HG02973 (cell line): ENCODE data around the gene RYR3.

Experiments
- ATAC-seq: cut with Tn5 transposase; IDR thresholded peaks from one replicate; pipeline ENCODE4 v1.9.1; 2021; ENCODE audit warnings: moderate library complexity; ENCODE audit not compliant: unreplicated experiment

The RYR3 gene

GRCh38 chr15:33310481-33311311 lies at the start of gene RYR3:
RYR3 (plus strand) TSS chr15:33310967; CDS start chr15:33311046, 79 bp downstream.
- ATAC-seq: no peak

GRCh38 chr15:33262306-33262705 lies 48.5 kb upstream of the RYR3 start:
- ATAC-seq: no peak

GRCh38 chr15:33277689-33278088 lies 33.1 kb upstream of the RYR3 start:
- no peak for ATAC-seq

GRCh38 chr15:33278816-33279612 lies 31.8 kb upstream of the RYR3 start:
- no peak for ATAC-seq

DNA sequence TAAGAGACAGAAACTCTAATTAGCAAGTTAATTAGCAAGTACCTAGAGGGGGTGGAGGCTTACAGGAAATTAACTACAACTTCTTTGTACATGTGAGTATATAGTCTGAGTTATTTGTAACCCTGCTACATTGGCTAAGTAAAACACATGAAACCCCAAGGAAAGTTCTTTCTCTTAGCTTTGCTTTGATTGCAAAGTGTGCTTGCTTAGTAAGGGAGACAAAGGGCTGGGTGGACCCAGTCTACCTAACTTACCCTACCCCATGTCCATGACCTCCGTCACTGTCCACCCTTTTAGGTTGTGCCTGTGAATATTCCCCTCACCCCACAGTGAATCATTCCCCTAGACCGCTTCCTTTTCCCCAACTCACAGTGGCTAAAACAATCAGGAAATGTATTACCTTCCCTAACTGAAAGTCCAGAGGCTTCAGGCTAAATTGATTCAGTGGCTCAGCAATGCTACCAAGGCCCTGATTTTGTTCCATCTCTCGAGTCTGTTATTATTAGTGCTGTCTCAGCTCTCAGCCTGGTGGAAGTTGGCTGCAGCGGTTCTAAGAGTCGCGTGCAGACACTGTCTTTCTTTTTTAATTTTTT lies 31.1 kb upstream of the RYR3 start:
- ATAC-seq: no peak

- ATAC-seq: no peak
These were observed 28.3 kb upstream of the RYR3 start for GRCh38 chr15:33282226-33283020.

- no peak for ATAC-seq
These were observed 27.2 kb upstream of the RYR3 start for GRCh38 chr15:33283576-33283975.

DNA sequence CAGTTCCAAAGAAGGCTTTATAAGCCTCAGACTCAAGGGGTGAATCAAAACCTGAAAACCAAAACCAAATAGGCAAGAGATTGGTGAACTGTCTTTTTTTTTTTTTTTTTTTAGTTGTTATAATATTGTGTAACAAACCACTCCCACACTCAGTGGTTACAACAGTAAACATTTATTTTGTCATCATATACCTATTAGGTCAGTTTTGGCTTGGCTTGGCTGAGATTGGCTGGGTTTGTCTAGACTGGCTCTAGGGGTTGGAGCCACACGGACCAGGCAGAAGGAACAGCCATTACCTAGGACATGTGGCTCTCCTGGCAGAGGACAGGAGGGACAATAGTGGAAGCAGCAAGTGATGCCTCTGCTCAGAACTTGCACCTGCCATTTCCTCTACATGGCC lies 26.4 kb upstream of the RYR3 start:
- no peak for ATAC-seq

- ATAC-seq: no peak
These were observed 18.0 kb upstream of the RYR3 start for GRCh38 chr15:33292717-33293307.

- ATAC-seq: no peak
These were observed 16.9 kb upstream of the RYR3 start for GRCh38 chr15:33293713-33294334.

DNA sequence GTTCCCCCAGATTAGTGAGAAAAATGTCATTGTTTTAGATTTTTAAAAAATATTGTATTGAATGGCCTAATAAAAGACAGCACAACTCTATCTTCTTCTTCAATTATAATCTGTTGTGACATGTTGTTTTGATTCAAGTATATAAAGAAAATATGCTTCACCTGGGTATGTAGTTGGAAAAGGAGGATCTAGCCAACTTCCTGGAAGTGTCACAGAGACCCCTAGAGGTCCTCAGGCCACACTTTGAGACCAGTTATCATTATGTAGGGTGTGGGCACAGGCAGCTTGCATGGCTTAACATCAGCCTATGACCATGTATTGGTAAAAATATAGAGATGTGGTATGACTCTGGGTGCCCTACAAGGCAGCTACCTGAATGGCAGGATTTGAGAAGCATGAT lies 14.7 kb upstream of the RYR3 start:
- no peak for ATAC-seq

GRCh38 chr15:33296856-33297255 lies 13.9 kb upstream of the RYR3 start:
- no peak for ATAC-seq

- no peak for ATAC-seq
These were observed 12.1 kb upstream of the RYR3 start for GRCh38 chr15:33298631-33299030.

- ATAC-seq: no peak
These were observed 5.8 kb upstream of the RYR3 start for GRCh38 chr15:33304924-33305323.

DNA sequence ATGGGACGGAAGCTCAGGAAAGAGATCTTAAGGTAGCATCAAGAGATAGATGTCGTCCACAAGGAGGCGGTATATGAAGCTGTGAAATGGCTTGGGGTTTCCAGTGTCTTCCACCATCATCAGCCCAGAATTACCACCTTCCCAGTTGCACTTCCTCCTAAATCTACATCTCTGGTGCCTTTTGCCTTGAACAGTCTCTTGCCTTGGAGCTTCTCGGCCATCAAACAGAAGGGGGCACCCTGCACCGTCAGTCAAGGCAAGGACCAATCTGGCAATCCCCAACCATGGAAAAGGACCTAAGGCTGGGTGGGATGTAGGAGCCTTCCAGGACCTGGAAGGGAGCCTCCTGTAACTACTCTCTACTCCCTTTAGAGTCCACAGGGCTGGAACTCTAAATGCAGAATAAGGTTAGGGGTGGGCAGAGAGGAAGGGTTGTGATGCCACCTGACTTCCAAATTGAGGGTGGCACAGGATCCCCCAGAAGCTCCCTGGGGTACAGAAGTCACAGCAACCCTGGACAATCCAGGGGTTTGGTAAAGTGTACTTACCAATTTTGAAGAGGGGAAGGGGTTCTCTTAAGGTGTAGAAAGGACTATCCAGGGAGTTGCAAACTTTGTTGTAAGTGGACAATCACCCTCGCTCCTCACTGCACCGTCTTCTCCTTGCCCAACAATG lies 1.0 kb upstream of the RYR3 start:
- no peak for ATAC-seq

DNA sequence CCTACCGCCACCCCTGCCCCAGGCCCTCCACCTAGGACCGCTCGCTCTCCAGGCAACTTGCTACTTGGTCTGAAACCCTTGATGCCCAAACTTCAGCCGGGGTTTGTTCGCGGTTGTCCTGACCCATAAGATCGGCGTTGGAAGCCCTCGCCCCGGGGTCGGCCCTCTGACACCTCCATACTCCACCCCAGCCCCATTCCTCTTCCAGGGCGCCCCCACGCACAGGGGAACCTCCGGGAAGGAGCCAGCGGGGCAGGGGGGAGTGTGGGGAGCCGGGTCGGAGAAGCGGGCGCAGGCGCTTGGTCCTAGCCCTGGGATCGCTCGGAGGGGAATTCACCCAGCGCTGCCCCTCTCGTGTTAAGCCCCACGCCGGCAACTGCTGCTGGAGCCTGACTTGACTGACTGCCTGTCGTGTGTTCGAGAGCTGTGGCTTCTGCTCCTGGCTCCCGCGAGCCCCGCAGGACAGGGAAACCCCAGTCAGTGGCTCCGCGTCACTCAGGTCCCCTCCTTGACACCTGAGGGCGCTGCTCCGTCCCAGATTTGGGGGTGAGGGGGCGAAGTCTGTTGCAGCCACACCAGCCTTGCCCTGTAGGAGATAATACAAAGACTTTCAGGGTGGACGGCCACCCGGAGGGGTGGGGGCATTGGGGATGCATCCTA lies 675 bp downstream of the RYR3 start:
- no peak for ATAC-seq

DNA sequence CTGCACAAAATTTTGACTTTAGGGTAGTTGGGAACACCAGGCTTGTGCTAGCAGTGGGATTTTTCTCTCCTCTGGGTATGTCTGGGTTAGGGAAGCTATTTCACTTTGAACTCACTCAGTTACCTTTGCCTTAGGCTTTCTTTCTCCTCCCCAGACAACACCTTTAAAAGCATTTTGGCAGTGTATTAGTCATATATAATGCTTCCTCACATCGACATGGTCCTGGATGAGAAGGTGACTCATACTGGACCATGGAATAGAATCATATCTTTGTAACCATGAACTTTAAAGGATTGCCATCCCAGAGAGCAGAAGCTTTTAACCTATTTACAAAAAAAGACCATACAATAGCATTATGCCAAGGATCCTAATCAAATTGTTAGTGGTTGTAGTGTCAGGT lies 2.7 kb downstream of the RYR3 start:
- ATAC-seq: no peak

DNA sequence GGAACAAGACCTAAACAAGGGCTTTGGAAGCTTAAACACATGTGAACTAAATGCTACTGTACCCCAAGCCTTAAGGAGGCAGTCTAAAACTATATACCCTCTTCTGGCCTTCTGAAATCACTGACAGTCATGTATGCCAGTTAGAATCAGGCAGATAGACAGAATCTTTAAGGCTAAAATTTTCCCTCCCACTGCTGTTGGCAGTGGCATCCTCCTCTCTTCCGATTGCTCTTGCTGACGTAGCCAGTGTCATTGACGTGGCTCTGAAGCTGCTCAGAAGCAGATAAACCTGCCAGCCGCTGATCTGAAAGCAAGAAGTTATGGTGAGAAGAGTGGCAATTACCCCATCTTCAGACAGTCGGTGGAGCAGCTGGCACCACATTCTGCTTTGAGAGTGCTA lies 3.3 kb downstream of the RYR3 start:
- no peak for ATAC-seq

DNA sequence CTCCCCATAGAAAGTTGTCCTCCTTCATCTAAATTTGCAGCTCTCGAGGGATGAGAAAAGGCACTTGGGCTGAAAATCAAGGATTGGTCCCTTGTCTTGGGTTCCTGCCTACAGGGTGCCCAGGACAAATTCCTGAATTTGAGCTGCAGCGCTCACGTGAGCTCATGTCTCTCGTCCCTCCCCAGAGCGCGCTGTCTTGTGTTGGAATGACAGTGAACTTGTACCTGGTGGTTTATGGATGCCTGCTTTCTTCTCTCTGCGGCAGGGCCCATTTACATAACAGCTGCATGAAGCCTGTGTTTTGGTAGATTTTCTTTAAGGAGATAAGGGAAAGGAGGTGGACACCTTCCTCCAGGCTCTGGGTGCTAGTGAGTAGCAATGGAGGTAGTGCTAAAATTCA lies 4.3 kb downstream of the RYR3 start:
- no peak for ATAC-seq
